ENCODE results near the gene WFS1. TPM values are rescaled to one million over a fixed set of nuclear protein-coding genes. Genes with fewer than 3 reads are reported as not detected.

Gene WFS1
- total and polyA plus RNA-seq, 2 of the 4 experiments (the other 2 are of a cell fraction) = 9.7 to 42.4 TPM

DNA sequence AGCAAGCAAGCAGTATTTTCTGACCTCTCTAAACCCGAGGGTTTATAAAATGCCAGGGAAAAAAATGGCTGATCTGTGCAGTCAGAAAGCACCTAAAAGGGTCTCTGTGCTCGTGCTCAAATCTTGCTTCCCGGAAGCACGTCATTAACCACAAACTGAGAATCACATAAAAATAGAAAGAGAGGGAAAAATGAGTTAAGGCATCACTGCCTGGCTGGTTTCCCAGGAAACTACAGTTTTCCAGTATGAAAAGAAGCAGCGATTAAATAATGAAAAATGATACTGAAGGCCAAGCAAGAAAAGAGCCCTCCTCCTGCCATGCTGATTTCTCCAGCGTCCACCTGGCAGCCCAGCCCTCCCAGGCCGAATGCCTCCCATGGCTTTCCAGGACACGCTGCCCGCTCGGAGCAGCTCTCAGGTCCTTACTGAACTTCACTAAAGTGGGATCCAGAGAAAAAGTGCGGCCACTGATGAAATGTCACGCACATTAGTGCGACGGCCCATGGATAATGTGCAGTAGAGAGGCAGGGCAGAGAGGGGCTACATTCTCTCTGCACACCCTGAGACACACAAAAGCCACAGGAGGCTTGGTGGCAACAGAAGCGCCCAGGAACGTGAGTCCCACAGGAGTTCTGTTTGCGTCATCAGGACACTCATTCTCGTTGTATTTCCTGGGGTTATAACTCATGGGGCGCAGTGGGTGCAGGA, 80.4 kb downstream of the WFS1 start:
- Histone ChIP-seq H3K27me3 (ENCODE audit: control insufficient read depth, insufficient read depth, low read length) (peaks cover 13% of the 10 kb centered on the region), H3K4me3 (ENCODE audit: insufficient read depth, low read depth, low read length) (no peak overlapping the region), H3K56ac (ENCODE audit: extremely low read depth, insufficient read depth, low read length) (no peak overlapping the region), H3K4me1 (ENCODE audit: control insufficient read depth, insufficient read depth, low read length) (no peaks in the 10 kb centered on the region), H2BK20ac (ENCODE audit: low read depth, low read length) (no peak overlapping the region), H3K4me2 (ENCODE audit: low read depth, low read length) (no peak overlapping the region), H2BK5ac (ENCODE audit: low read depth, low read length, poor library complexity, severe bottlenecking) (no peak overlapping the region), H3K14ac (replicated peaks; ENCODE audit: low read depth, low read length) (no peak overlapping the region), H3K4ac (ENCODE audit: low read depth, low read length) (no peak overlapping the region), H4K5ac (ENCODE audit: low read depth, low read length) (no peak overlapping the region), H3K9me3 (ENCODE audit: control insufficient read depth, insufficient read depth, low read length) (no peaks in the 10 kb centered on the region), H2AK9ac (replicated peaks; ENCODE audit: low read depth, low read length, poor library complexity) (no peak overlapping the region), H2BK120ac (ENCODE audit: low read depth, low read length) (no peak overlapping the region), H3K79me1 (ENCODE audit: low read depth in 1 of 2, low read length in 2 of 2) (no peaks in the 10 kb centered on the region), H2AK5ac (ENCODE audit: low read depth, low read length) (no peak overlapping the region), H2BK15ac (ENCODE audit: low read depth, low read length) (no peak overlapping the region), H4K20me1 (ENCODE audit: insufficient read depth, low read length) (no peaks in the 10 kb centered on the region), H3K9ac (ENCODE audit: low read depth, low read length) (no peak overlapping the region), H3K9me1 (ENCODE audit: insufficient read depth, low read length) (no peaks in the 10 kb centered on the region), H4K91ac (ENCODE audit: insufficient read depth, low read depth, low read length) (no peak overlapping the region), H3K18ac (ENCODE audit: low read depth, low read length) (no peak overlapping the region), H3K23ac (ENCODE audit: low read depth, low read length) (no peak overlapping the region), H3K27ac (ENCODE audit: insufficient read depth, low read length) (no peak overlapping the region), H4K8ac (ENCODE audit: low read depth in 2 of 2, low read length in 2 of 2) (no peak overlapping the region), H2AFZ (replicated peaks; ENCODE audit: low read length, poor library complexity) (no peak overlapping the region), H3K36me3 (ENCODE audit: control insufficient read depth, insufficient read depth, low read length) (no peaks in the 10 kb centered on the region)
- ATAC-seq (ENCODE audit: low read depth) = no peak
- dilution Hi-C loops (cut with HindIII; ENCODE audit: low sequenced_read_pairs, unreplicated experiment) (no loop called here), intact Hi-C loops (cut with micrococcal nuclease) (no loop called here), in situ Hi-C loops (cut with MboI; ENCODE audit: low sequenced_read_pairs) (no loop called here)
- ChIA-PET CTCF (interaction anchor here (1.1 kb wide), 1 partner anchor 22 kb away, joined by 3 read pairs; no protein-coding TSS in a partner anchor), POLR2A (ENCODE audit: unreplicated experiment) (interaction anchor here (0.6 kb wide), 1 partner anchor 81 kb away, joined by 10 read pairs; the partner anchor contains the start of gene WFS1)
- BruUV-seq (replicated peaks) = no TSS peak
- 67% methylated on average over 11 of the region's 19 CpGs; no CpG with 5 or more reads in 1 of the 2 experiments for WGBS, 2 experiments (ENCODE audit: extremely low coverage in 2 of 2, insufficient read length in 1 of 2)
- peak; percentile 10 for DNase-seq
- TF ChIP-seq MAZ (IDR thresholded peaks at IDR 0.05; ENCODE audit: borderline replicate concordance, low read depth, low read length) = no peak
- TF ChIP-seq USF2 (IDR thresholded peaks at IDR 0.05; ENCODE audit: low read depth, low read length) = no peak
- no peak for TF ChIP-seq BHLHE40 (IDR thresholded peaks at IDR 0.05; ENCODE audit: low read depth, low read length)
- TF ChIP-seq, protein P1, sequence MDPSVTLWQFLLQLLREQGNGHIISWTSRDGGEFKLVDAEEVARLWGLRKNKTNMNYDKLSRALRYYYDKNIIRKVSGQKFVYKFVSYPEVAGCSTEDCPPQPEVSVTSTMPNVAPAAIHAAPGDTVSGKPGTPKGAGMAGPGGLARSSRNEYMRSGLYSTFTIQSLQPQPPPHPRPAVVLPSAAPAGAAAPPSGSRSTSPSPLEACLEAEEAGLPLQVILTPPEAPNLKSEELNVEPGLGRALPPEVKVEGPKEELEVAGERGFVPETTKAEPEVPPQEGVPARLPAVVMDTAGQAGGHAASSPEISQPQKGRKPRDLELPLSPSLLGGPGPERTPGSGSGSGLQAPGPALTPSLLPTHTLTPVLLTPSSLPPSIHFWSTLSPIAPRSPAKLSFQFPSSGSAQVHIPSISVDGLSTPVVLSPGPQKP (IDR thresholded peaks at IDR 0.05; ENCODE audit: borderline replicate concordance, low read depth, low read length) = no peak
- TF ChIP-seq POLR2A (IDR thresholded peaks at IDR 0.05; ENCODE audit: low read depth, low read length) = no peak
- no peak for TF ChIP-seq MXI1 (IDR thresholded peaks at IDR 0.05; ENCODE audit: borderline replicate concordance, low read depth, low read length)
- no peak for TF ChIP-seq NFE2L2 (IDR thresholded peaks at IDR 0.05; ENCODE audit: low read depth, low read length)
- no peak for TF ChIP-seq CHD1 (IDR thresholded peaks at IDR 0.05; ENCODE audit: low read depth, low read length)
- no peak for TF ChIP-seq CTCF (conservative IDR thresholded peaks at IDR 0.05; ENCODE audit: low read depth, low read length)
- TF ChIP-seq RCOR1 (IDR thresholded peaks at IDR 0.05; ENCODE audit: insufficient replicate concordance, low read length) = no peak
- no peak for TF ChIP-seq MAFK (IDR thresholded peaks at IDR 0.05; ENCODE audit: low read depth, low read length)

All from IMR-90 (cell line).